ENCODE results near the gene HDAC6. TPM values are rescaled to one million over a fixed set of nuclear protein-coding genes. Genes with fewer than 3 reads are reported as not detected.

The HDAC6 gene
- total and polyA plus RNA-seq, 11 donors, result 27.7 to 48.6 (median 36.9) TPM

DNA sequence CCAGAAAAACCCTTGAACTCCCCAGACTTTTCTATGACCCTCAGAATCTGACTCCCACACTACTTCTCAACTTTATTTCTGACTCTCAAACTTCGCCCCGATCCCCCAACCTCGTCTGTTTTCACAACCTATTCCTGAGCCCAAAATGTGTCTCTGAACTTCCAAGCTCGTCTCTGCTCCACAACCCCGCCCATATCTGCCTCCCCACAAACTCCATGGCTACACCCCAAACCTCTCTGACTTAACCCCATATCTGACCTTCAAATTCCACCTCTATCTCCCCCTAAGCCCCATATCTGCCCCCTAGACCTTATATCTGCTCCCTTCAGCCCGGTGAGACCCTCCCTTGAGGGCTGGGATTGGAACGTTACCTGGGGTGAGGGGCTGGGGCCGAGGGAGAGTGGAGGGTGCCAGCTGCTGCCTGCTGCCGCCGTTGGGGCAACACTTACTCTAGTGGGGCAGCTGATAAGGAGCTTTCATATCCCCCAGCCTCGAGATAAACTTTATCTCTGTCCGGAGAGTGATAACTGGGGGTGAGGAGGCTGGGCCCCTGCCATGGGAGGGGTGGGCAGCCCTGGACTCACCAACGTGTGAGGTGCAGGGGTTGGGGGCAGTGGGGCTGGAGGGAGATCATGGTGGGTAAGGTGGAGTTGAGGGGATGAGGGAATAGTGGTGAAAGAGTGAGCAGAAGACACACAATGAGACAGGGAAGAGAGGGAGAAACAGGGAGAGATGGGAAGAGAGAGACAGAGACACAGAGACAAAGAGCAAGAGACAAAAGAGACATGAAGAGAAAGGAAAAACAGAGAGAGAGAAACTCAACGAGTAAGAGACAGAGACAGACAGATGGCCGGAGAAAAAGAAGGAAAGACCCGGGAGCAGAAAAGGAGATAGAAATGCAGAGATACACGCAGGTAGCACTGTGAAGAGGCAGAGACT lies 14.1 kb upstream of the HDAC6 start:
- Histone ChIP-seq H3K4me1 (no peaks in the 10 kb centered on the region), H3K4me3 (no peak overlapping the region), H3K27ac (no peak overlapping the region), H3K27me3 (peaks cover 0 to 37% (median 0%) of the 10 kb centered on the region in 9 donors), H3K9me3 (no peaks in the 10 kb centered on the region), H3K36me3 (no peaks in the 10 kb centered on the region)
- WGBS, 4 donors, result 37 to 49% (median 40%) methylated on average over 17 of the region's 17 CpGs
- intact Hi-C loops (cut with DNase I), result no loop called here
- no peak for DNase-seq
- no peak for TF ChIP-seq POLR2A (IDR thresholded peaks at IDR 0.05)
- TF ChIP-seq, protein P1, sequence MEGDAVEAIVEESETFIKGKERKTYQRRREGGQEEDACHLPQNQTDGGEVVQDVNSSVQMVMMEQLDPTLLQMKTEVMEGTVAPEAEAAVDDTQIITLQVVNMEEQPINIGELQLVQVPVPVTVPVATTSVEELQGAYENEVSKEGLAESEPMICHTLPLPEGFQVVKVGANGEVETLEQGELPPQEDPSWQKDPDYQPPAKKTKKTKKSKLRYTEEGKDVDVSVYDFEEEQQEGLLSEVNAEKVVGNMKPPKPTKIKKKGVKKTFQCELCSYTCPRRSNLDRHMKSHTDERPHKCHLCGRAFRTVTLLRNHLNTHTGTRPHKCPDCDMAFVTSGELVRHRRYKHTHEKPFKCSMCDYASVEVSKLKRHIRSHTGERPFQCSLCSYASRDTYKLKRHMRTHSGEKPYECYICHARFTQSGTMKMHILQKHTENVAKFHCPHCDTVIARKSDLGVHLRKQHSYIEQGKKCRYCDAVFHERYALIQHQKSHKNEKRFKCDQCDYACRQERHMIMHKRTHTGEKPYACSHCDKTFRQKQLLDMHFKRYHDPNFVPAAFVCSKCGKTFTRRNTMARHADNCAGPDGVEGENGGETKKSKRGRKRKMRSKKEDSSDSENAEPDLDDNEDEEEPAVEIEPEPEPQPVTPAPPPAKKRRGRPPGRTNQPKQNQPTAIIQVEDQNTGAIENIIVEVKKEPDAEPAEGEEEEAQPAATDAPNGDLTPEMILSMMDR (IDR thresholded peaks at IDR 0.05), result no peak
- no peak for ATAC-seq

DNA sequence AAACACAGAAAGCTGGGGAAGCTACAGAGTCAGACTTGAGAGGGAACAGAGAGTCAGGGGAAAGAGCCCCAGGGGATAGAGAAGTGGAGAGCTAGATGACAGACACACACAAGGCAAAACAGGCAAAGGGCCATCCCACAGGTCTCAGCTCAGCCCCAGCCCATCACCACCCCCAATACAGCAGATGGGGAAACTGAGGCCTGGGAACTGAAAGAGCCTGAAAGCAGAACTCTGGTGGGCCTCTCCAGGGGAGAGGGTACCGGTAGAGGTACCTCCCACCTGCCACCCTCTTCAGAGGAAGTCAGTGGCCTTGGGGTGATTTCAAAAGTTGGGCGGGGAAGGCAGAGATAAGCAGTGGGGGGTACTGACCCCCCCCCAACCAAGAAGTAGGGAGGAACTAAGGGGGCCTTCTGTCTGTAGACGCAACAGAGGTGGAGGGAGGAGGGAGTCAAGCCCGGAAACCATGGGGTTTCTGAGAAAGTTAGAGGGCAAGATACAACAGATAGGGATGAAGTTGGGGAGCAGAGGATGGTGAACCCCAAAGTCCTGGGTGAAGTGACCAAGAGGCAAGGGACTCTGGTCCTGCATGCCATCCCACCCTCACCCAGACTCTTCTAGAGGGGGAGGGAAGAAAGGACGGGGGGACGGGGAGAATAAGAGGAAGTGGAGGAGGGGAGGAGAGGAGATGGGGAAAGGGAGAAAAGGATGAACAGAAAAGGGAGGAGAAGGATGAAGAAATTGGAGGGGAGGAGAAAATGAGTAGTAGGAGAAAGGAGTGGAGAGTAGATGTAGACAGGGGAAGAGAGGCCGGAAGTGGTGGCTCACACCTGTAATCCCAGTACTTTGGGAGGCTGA lies 12.3 kb upstream of the HDAC6 start:
- Histone ChIP-seq H3K27me3 (peaks cover 0 to 29% (median 0%) of the 10 kb centered on the region in 9 donors), H3K4me1 (no peaks in the 10 kb centered on the region), H3K9me3 (no peaks in the 10 kb centered on the region), H3K36me3 (no peaks in the 10 kb centered on the region), H3K27ac (no peak overlapping the region), H3K4me3 (no peak overlapping the region)
- DNase-seq (no peak), ATAC-seq (no peak)
- intact Hi-C loops (cut with DNase I), result loop anchor here in 1 of 10 donors (10.0 kb wide), 1 partner anchor 45 kb away; no protein-coding TSS in a partner anchor
- TF ChIP-seq, protein P1 (IDR thresholded peaks at IDR 0.05), result no peak
- TF ChIP-seq POLR2A (IDR thresholded peaks at IDR 0.05), result no peak
- 65 to 79% (median 68%) methylated on average over 7 of the region's 7 CpGs for WGBS, 4 donors

DNA sequence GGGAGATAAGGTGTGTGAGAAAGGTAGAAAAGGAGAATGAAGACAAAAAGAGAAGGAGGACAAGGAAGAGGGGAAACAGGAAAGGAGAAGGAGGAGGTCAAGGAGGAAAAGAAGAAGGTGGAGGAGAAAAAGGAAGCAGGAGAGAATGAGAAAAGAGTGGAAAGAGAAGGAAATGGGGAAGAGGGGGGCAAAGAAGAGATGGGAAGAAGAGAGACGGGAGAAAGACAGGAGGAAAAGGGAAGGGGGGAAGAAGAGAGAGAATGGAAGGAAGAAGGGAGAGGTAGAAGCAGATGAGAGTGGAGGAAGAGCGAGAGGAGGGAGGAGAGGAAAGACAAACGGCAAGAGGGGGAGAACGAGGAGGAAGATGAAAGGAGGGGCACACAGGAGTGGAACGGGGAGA lies 11.4 kb upstream of the HDAC6 start:
- H3K4me3 ChIP-seq, result no peak overlapping the region
- no peaks in the 10 kb centered on the region for H3K36me3 ChIP-seq
- no peak for ATAC-seq
- H3K27ac ChIP-seq, result no peak overlapping the region
- H3K4me1 ChIP-seq, result no peaks in the 10 kb centered on the region
- H3K9me3 ChIP-seq, result no peaks in the 10 kb centered on the region
- no peak for DNase-seq
- no peak for TF ChIP-seq POLR2A (IDR thresholded peaks at IDR 0.05)
- TF ChIP-seq, protein P1 (IDR thresholded peaks at IDR 0.05), result no peak
- peaks cover 0 to 22% (median 0%) of the 10 kb centered on the region in 9 donors for H3K27me3 ChIP-seq
- intact Hi-C loops (cut with DNase I), result loop anchor here in 1 of 10 donors (10.0 kb wide), 1 partner anchor 46 kb away; no protein-coding TSS in a partner anchor
- WGBS, 4 donors, result 53 to 67% (median 57%) methylated on average over 5 of the region's 5 CpGs

Data from heart left ventricle (tissue), 16 donors.